ENCODE results near the gene ETV6.

Gene ETV6

DNA sequence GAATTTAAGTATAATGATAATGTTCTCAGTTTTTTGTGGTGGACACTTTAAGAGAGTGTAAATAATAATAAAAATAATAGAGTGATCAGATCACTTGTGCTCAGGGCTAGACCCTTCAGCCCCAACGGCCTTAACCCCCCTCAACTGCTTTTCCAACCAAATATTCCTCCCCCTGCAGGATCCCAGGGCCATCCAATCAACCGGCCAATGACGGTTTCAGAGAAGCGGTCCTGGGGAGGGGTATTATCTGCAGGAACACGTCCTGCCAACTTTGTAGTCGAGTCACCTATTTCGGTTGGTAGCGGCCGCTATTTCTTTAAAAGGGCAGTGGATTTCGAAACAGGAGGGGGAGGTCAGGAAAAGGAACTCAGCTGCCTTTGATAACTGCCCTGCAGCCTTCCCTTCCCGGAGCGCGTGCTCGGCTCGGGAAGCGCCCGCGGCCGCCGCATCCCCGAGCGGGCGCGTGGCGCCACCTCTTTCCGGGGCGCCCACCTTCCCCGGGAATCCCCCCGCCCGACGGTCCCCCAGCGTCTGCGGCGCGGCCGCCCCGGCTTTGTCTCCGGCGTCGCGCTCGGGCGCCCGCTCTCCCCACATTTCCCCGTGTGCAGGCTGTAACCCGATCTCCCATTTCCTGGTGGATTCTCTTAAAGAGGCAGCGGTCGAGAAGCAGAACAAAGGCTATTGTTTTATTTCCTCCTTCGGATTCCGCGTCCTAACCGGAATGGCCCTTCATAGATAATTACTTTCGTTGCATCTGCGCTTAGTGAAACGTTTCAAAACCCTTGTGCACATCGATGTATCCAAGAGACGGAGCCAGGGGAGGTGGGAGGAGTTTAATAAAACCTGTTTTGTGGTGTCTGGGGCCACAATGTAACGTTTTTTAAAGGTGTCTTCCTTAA lies 711 bp upstream of the ETV6 start:
- peak; percentile 62 to 69 for DNase-seq

- peak; percentile 16 to 31 for DNase-seq
Measured at GRCh38 chr12:11650286-11651281, 1.1 kb downstream of the ETV6 start.

- DNase-seq = no peak
Measured at GRCh38 chr12:11651381-11651780, 1.9 kb downstream of the ETV6 start.

DNA sequence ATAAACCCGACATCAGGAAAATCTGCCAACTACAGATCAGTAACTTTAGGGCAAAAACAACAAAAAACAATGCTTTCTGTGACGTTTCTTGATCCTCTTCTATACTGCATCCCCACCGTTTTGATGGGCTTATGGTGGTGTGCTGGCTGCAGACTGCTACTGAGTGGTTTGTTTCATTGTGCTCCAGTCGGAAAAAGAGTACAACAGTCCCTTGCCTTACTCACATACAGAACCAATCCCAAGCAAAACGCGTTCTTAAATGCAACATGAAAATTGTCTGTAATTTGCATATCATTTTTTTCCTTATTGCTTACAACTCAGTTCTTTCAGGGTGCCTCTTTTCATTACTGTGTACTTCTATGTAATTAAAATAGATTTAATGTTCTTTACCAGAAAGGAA lies 2.3 kb downstream of the ETV6 start:
- peak in 1 of 2 donors; percentile 6 for DNase-seq

GRCh38 chr12:11652351-11653040 lies 3.0 kb downstream of the ETV6 start:
- DNase-seq = peak; percentile 36 to 70

GRCh38 chr12:11653215-11653753 lies 3.8 kb downstream of the ETV6 start:
- DNase-seq = peak; percentile 37 to 63

- DNase-seq = no peak
Measured at GRCh38 chr12:11654338-11654737, 4.9 kb downstream of the ETV6 start.

DNA sequence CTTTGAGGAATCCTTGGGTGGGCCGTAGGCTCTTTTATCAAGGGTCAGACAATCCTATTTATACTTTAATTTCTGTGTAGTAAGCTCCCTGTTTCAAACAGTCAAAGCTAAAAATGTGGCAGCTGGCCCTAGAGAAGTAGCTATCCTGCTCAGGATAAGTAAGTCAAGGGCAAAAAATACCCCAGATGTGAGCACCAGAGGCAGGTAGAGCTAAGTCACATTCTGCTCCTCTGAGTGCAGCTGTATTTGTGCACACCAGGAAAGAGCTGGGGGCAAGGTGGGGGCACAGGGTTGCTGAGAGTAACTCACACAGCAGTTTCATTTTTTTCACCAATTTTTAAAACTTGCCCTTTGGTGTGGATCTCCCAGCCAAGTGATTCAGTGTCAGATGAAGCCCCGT lies 5.3 kb downstream of the ETV6 start:
- DNase-seq = no peak

GRCh38 chr12:11655842-11656241 lies 6.4 kb downstream of the ETV6 start:
- no peak for DNase-seq

DNA sequence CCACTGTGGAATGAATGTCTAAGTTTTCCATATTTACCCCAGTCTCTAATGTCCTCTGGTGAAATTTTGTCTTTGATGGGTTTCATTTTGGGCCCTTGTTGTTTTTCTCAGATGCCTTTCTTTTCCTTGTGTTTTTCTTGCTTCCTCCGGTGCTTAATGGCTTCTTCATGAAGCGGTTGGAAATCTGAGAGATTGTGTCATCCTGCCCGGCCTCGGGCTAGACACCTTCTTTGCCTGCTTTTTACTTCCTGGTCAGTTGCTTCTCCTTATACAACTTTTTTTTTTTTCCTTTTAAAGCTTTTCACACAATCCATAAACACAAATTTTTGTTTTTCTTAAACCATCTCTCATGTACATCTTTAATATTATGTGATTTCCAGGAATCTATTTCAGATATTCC lies 7.1 kb downstream of the ETV6 start:
- no peak for DNase-seq

DNA sequence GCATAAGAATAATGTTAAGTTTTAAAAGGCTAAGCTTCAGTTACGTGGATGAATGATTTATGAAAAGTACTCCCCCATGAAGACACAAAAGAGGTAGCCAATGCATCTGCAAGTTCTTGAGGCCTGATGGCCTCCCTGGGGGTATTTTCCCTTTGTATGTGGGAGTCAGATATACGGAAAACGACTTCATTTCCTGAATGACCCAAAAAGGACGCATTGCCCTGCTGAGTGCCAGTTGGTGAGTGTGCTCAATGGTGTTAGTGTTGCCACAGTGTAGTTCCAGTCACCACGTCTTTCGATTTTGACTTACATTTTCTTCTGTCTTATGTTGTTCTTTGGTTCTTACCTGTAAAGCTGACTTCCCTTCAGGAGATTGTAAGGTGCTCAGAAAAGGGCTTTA lies 8.0 kb downstream of the ETV6 start:
- no peak for DNase-seq

- DNase-seq = no peak
Measured at GRCh38 chr12:11658791-11659190, 9.3 kb downstream of the ETV6 start.

- DNase-seq = no peak
Measured at GRCh38 chr12:11660624-11661023, 11.2 kb downstream of the ETV6 start.

GRCh38 chr12:11661491-11662089 lies 12.1 kb downstream of the ETV6 start:
- no peak for DNase-seq

DNA sequence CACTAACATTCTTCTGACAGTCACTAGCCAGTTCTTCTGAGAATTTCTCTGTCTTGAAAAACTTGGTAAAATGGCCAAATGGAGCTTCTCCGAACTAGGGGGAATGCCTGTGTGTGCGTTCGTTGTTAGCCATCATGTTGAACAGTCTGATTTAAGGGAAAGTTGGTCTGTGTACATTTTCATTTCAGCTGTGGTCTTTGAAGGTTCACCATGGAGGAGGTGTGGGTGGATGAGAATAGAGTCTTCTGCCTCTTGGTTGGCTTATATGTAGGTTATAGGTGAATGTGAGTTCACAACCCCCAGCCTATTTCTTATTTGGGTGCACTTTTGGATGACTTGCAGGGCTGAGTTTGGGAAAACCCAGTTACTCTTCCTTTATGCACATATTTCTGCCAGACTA lies 12.9 kb downstream of the ETV6 start:
- DNase-seq = no peak

- no peak for DNase-seq
Measured at GRCh38 chr12:11663130-11663529, 13.7 kb downstream of the ETV6 start.

DNA sequence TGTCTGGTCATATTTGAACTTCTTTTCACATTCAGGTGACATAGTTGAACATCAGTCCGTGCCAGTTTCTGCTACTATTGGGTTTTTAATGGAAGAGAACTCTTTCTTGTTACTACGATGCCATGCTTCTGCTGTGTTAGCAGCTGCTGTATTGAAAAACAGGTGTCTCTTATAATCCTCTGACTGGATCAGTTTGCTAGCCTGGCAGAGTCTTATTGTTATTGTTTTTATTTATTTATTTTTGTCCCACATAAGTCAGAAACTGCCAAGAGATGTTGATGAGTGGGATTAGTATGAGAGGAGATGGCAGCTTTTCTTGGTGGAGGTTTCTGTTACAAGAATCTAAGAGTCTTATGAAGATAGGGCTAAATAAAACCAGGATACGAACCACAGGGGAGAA lies 14.6 kb downstream of the ETV6 start:
- DNase-seq = no peak

DNA sequence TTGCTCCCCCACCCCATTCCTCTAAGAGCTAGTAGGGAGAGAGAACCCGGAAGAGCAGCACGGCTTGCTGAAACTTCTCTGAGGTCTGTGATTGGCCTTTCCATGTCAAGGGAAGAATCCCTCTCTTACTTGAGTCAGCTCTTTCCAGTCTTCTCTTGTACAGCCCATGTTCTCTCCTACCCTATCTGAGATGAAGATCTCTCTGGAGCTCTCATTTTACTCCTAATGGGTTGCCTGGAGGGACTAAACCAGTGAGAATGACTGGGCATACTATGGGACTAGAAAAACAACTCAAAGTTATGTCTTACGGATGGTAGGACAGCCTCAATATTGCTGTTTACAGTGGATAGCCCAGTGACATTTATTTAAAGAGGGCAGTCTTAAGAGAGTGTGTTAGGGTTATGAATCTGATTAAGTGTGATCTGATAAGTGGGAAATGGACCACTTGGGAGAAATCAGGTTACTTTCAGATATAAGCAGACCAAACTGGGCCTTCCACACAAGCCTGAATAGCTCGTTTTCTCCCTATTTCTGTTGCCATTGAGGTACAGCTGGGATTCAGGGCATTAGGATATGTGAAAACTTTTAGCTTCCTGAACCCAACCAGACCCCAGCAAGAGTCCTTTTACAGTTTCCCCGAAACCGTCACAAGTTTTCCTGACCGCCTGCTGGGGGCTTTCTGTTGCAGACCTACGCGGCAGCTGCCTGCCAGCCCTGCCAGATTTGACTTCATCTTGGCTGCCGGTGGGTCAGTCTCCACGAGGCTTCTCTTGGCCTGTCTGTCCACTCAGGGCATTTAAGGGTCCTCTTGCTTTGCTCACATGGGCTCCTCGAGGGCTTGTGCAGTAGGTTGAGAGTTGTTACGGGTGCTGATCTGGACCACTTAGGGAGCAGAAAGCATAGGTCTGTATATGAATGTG lies 16.9 kb downstream of the ETV6 start:
- DNase-seq = no peak

DNA sequence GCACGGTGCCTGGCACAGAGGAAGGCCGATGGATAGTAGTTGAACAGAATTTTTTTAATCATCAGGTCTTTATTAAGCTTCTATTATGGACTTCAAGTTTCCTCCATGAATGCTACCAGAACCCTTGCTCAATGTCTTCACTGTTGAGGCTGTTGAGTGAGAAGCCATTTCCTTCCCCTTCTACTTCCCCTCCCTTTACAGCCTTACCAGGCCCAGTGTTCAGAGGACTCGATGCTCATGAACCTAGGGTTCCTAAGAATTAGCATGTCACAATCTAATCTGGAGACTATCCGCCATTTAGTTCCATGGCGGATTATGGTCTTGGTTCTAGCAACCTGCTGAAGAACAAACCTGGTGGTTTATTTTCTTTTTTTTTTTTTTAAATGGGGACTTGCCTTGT lies 17.7 kb downstream of the ETV6 start:
- DNase-seq = peak in 1 of 2 donors; percentile 38

DNA sequence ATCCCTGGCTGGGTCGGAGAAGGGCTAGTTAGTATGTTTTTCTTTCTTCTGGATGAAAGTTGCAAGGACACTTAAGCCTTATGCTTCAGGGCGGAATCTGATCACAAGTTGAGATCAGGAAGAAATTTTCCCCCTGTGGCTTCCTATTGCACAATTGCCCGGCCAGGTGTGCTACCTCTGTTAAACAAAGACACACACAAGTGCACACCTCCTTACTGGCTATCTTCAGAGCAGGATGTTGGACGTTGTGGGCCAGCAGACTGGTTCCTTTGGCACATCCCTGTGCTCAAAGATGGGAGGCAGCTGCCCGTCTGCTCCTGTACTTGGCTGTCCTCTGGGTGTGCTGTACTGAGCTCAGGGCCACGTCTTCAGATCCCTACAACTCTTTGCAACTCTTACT lies 19.1 kb downstream of the ETV6 start:
- no peak for DNase-seq

DNA sequence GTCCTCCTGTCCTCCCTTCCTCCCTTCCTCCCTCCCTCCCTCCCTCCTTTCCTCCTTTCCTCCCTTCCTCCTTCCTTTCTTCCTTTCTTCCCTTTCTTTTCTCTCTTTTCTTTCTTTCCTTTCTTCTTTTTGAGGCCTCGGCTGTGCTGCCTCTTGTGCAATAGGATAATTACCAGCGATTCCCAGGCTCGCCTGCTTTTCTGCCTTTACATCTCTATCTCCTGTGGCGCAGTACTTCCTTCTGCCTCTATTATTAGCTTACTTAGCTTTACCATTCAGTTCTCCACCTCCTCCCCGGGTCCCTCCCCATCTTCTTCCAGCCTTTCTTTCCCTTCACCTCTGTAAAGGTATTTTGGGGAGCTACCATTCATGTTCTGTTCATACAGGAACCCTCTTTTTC lies 19.9 kb downstream of the ETV6 start:
- no peak for DNase-seq

Measured in CD4-positive, alpha-beta T cell treated with Interleukin-4 for 1 hour (primary cell).